ENCODE data around the gene PTPN22.

- TF ChIP-seq, protein P1, sequence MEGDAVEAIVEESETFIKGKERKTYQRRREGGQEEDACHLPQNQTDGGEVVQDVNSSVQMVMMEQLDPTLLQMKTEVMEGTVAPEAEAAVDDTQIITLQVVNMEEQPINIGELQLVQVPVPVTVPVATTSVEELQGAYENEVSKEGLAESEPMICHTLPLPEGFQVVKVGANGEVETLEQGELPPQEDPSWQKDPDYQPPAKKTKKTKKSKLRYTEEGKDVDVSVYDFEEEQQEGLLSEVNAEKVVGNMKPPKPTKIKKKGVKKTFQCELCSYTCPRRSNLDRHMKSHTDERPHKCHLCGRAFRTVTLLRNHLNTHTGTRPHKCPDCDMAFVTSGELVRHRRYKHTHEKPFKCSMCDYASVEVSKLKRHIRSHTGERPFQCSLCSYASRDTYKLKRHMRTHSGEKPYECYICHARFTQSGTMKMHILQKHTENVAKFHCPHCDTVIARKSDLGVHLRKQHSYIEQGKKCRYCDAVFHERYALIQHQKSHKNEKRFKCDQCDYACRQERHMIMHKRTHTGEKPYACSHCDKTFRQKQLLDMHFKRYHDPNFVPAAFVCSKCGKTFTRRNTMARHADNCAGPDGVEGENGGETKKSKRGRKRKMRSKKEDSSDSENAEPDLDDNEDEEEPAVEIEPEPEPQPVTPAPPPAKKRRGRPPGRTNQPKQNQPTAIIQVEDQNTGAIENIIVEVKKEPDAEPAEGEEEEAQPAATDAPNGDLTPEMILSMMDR (IDR thresholded peaks at IDR 0.05): no peak
- TF ChIP-seq ZFX (IDR thresholded peaks at IDR 0.05; ENCODE audit: borderline replicate concordance): no peak
Observed at GRCh38 chr1:113809670-113810602, 61.6 kb downstream of the PTPN22 start.

Measured in 22Rv1 (cell line).